Hepatocyte (in vitro differentiated cells): Measurements from ENCODE around the gene EXOC8.
"Not testable (repeated sequence)": the region's sequence is repeated elsewhere in the genome, so short reads cannot be mapped to it uniquely, and the experiment has no call there.

Experiments used
- EZH2 ChIP-seq: fragments of 200-600 bp; sonication (generic); IDR thresholded peaks from 2 replicates; pipeline ENCODE4 v1.6.1; 2016; ENCODE audit warnings: antibody characterized with exemption, mild to moderate bottlenecking, borderline replicate concordance
- EZH2phosphoT487 ChIP-seq: fragments of 200-600 bp; sonication (generic); IDR thresholded peaks from one replicate; pipeline ENCODE4 v1.6.1; 2018; ENCODE audit warnings: antibody characterized with exemption, mild to moderate bottlenecking, low read depth, moderate library complexity; ENCODE audit not compliant: unreplicated experiment, severe bottlenecking
- TF ChIP-seq, protein P1 (sequence below): fragments of 200-600 bp; sonication (generic); IDR thresholded peaks from 2 replicates; pipeline ENCODE4 v1.5.1; 2016; ENCODE audit warnings: antibody characterized with exemption, mild to moderate bottlenecking; ENCODE audit not compliant: poor library complexity

DNA sequence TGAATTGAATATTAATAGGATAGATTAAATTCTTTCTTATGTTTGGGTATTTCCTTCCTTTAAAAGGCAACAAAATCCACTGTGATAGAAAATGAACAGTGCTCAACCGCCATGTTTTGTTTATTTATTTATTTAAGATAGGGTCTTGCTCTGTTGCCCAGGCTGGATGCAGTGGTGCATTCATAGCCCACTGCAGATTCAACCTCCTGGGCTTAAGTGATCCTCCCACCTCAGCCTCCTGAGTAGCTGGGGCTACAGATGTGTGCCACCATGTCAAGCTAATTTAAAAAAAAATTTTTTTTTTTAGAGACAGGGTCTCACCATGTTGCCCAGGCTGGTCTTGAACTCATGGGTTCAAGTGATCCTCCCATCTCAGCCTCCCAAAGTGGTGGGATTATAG lies 11.2 kb upstream of the EXOC8 start:
- not testable (repeated sequence) for TF ChIP-seq EZH2, EZH2phosphoT487
- TF ChIP-seq, protein P1, sequence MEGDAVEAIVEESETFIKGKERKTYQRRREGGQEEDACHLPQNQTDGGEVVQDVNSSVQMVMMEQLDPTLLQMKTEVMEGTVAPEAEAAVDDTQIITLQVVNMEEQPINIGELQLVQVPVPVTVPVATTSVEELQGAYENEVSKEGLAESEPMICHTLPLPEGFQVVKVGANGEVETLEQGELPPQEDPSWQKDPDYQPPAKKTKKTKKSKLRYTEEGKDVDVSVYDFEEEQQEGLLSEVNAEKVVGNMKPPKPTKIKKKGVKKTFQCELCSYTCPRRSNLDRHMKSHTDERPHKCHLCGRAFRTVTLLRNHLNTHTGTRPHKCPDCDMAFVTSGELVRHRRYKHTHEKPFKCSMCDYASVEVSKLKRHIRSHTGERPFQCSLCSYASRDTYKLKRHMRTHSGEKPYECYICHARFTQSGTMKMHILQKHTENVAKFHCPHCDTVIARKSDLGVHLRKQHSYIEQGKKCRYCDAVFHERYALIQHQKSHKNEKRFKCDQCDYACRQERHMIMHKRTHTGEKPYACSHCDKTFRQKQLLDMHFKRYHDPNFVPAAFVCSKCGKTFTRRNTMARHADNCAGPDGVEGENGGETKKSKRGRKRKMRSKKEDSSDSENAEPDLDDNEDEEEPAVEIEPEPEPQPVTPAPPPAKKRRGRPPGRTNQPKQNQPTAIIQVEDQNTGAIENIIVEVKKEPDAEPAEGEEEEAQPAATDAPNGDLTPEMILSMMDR: not testable (repeated sequence)
